ENCODE results near the gene NOB1.
"Not testable (repeated sequence)": the region's sequence is repeated elsewhere in the genome, so short reads cannot be mapped to it uniquely, and the experiment has no call there.

Gene NOB1

DNA sequence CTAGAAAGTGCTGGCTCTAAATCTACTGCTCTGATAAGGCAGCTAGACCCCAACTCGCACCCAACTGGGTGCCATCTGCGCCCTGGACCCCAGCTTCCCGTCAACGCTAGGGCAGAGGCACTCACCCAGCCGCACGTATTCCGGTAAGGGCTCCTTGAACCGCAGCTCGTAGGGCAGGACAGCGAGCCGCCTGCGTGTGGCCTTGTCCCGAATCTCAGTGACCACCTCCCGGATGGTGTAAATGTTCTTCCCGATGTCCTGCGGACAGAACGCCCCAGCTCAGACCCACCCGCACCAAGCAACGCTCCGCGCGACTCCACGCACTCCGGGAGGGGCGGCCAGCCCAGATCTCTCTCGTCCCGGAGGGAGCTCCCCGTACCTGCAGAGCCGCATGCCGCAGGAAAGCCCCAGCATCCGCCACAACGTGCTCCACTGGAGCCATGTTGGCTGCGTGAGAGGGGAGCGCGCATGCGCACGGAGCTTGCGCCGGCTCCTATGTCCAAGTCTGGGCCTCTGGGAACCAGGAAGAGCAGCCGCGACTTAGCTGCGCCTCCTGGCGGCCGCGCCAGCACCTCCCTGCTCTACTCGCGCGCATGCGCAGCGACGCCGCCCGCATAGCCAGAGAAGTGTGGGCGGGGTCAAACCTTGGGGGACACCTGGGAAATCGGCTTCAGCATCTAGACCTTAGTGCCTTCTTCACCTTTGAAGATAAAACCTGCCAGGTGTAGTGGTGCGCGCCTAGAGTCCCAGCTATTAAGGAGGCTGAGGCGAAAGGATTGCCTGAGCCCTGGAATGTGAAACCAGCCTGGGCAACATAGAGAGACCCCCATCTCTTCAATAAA lies at the start of gene NOB1:
Gene NOB1 (minus strand): TSS at position 458 of the 842 bp plus-strand sequence. CDS start 16 bp downstream, at position 442.
- peak; percentile 98 for DNase-seq

DNA sequence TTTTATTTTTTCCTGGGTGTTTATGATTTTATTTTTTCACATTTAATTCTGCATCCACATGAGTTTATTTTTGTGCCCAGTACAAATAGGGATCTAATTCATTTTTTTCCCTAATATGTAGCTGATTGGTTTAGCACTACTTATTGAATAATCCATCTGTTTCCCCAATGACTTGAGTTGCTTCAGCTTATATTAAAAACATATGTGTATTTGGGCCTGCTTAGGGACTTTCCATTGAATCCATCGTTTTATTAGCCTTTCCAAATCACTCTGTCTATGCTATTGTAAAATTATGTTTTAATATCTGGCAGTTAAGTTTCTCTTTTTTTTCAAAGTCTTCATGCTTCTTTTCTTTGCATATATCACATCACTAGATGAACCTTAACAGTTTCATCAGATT lies 49.6 kb upstream of the NOB1 start:
- DNase-seq = no peak

DNA sequence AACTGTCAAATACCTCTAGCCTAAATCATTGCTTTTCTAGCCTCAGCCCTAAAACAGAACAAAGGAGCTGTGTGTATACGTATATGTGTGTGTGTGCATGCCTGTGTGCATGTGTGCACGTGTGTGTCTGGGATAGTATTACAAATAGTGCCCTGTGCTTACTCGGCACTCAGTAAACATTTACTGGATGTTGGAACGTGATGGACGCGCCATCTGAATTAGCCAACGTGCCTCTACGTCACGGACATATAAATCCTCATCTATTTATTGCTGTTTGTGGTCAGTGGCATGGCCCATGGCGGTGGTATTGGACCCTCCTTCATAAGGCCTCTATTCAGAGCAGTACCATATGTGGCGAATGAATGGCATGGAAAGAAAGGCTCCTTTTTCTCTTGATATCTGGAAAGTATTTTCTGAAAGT lies 44.9 kb upstream of the NOB1 start:
- peak; percentile 55 for DNase-seq

DNA sequence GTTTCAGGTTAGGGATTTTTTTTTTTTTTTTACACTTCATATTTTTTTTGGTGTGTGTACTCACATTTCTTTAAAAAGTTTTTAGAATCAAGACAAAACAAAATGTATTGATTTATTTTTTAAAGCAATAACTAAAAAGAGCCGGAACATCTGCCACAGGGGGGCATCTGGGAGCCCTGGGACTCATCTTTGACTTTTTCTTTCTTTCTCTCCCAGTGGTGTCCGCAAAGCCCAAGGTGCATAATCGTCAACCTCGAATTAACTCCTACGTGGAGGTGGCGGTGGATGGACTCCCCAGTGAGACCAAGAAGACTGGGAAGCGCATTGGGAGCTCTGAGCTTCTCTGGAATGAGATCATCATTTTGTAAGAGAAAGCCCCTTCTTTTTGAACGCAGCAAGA lies 43.7 kb upstream of the NOB1 start:
- peak; percentile 42 for DNase-seq

DNA sequence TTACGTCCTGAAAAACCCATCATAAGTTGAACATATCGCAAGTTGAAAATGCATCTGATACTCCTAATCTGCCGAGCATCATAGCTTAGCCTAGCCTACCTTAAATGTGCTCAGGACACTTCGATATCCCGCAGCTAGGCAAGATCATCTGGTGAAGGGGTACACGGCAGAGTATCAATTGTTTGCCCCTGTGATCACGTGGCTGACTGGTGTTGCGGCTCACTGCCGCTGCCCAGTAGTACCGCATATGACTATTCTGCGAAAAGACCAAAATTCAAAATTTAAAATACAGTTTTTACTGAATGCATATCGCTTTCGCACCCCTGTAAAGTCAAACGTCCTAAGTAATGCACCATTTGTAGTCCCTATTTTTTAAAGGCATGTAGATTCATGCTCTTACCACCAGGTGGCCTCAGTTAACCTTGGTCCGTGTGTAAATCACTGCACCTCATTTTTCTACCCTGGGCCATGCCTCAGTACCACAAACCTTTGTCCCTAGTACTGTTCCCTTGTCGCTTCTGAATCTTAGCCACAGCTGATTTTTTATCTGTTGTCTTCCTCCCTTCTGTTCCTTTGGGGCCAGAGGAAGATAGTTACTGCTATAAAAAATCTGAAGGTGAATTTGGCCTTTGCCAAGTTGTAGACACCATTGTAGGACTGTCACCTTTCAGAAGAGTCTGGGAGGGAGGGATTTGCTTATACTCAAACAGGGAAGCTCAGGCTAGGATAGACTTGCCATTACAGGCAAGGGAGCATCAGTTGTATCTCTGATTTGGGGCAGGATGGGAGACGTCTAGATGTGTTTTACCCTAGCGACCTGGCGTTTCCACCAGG lies 41.8 kb upstream of the NOB1 start:
- DNase-seq = peak; percentile 55

DNA sequence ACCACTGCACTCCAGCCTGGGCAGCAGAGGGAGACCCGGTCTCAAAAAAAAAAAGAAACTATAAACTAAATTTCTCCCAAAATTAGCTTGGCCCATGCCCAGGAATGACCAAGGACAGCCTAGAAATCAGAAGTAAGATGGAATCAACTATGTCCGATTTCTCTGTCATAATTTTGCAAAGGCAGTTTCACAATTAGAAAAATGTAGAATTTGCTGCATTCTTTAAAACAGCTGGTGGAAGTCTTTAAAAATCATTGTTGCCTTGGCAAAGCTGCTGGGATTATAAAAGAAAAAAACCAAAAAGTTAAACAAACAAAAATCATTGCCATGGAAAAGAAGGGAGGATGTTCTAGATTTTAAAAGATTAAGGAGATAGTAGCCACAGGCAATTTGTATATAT lies 39.8 kb upstream of the NOB1 start:
- no peak for DNase-seq

DNA sequence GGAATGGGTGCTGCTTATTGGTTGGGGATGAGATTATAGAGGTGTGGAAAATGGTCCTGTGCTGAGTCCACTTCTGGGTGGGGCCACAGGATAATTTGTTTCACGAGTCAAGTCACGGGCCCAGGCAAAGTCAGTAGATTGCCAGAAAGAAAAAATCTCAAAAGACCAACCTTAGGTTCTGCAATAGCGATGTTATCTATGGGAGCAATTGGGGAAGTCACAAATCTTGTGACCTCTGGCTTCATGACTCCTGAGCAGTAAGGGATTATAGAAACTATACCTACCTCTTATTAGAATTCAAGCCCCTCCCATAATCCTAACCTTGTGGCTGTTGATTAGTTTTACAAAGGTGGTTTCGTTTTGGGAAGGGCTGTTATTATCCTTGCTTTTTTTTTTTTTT lies 38.8 kb upstream of the NOB1 start:
- DNase-seq = no peak

DNA sequence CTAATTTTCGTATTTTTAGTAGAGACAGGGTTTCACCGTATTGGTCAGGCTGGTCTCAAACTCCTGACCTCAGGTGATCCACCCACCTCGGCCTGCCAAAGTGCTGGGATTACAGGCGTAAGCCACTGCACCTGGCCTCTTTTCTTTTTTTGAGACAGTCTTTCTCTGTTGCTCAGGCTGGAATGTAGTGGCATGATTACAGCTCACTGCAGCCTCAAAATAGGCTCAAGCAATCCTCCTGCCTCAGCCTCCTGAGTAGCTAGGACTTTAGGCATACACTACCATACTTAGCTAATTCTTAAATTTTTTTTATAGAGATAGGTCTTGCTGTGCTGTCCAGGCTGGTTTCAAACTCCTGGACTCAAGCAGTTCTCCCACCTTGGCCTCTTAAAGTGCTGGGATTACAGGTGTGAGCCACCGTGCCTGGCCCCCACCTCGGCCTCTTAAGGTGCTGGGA lies 36.7 kb upstream of the NOB1 start:
- not testable (repeated sequence) for DNase-seq

DNA sequence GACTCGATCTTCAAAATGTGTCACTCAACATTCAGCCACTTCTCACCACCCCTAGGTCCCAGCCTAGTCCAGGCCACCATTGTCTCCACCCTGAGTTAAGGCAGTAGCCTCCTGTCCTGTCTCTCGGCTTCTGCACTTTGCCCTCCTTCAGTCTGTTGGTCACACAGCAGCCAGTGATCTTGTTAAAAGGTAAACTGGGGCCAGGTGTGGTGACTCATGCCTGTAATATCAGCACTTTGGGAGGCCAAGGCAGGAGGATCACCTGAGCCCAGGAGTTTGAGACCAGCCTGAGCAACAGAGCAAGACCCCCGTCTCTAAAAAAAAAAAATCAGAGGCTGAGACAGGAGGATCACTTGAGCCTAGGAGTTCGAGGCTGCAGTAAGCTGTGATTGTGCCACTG lies 33.2 kb upstream of the NOB1 start:
- DNase-seq = no peak

DNA sequence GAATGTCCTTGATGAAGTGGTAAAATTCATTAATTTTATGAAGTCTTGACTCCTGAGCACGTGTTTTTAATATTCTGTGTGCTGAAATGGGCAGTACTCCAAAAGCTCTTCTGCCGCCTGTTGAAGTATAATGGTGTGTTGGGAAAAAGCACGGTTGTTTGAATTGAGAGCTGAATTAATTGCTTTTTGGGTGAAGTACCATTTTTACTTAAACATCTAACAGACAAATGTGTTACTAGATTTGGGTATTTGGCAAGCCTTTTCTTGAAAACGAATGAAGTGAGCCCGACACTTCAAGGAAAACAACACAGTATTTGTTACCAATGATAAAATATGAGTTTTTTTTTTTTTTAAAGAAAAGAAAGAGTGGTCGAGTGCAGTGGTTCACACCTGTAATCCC lies 29.9 kb upstream of the NOB1 start:
- no peak for DNase-seq

DNA sequence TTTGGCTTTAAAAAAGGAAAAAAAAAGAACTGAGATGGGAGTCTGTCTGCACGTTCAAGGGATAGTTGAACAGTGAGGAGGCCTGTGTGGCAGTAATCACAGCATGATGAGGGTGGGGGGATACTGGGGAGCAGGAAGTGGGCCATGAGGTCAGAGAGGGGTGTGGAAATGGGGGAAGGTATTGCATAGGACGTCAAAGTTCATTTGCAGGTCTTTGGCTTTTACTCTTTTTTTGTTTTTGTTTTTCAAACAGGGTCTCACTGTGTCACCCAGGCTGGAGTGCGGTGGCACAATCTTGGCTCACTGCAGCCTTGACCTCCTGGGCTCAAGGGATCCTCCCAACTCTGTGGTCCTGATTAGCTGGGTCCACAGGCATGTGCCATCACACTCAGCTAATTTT lies 26.4 kb upstream of the NOB1 start:
- DNase-seq = no peak

DNA sequence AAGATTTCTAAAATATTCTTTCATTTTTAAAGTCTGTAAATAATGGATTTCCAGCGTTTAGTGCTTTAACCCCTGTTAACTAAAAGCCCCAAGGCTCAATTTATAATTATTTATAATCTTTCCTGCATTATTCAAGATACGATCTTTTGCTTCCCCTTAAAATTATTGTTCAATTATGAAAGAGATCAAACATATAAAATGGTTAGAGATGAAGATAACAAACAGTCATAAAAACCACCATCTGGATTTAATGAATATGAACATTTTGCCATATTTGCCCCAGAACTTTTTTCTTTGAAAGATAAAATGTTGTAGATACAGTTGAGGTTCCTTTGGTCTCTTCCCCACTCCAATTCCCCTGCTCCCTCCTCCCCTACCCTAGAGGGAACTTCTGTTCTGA lies 25.0 kb upstream of the NOB1 start:
- no peak for DNase-seq

DNA sequence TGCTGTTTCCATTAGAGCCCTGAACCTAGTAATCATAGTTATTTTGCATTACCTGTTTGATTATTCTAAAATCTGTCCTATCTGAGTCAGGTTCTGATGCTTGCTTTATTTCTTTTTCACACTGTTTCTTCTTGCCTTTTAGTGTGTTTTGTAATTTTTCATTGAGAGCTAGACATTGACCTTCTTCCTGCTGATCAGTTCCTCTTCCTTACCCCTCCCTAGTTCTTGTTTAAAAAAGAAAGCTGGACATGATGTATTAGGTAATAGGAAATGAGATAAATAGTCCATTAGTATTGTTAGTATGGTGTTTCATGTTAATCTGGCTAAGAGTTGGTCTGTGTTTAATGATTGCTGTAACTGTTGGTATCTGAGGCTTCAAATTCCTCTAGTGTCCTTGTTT lies 20.8 kb upstream of the NOB1 start:
- no peak for DNase-seq

DNA sequence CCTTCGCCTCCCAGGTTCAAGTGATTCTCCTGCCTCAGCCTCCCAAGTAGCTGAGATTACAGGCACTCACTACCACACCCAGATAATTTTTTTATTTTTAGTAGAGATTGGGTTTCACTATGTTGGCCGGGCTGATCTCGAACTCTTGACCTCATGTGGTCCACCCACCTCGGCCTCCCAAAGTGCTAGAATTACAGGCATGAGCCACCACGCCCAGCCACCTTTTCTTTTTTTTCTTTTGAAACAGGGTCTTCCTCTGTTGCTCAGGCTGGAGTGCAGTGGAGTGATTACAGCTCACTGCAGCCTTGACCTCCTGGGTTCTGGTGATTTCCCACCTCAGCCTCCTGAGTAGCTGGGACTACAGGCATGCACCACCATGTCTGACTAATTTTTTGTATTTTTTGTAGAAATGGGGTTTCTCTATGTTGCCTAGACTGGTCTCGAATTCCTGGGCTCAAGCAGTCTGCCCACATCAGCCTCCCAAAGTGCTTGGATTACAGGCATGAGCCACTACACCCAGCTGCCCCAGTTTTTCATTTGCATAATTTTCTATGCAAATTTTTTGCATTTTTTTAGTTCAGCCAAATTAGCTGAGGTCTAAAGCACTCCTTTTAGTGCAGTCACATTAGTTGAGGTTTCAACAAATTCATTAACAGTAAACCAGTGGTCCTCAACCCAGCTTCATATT lies 18.7 kb upstream of the NOB1 start:
- no peak for DNase-seq

DNA sequence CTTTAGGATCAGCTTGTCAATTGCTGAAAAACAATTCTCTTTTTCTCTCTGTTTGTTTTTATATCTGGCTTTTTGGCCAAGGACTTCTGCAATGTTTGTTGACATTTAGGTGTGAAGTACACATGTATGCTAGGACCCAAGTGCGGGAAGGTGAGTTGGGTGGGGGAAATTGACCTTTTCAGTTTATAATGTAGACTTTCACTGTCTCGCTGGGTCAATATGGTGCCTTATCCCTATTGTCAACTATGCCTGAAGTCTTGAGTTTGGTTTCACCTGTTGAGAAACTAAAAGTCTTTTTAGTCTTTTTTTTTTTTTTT lies 16.9 kb upstream of the NOB1 start:
- DNase-seq = no peak

DNA sequence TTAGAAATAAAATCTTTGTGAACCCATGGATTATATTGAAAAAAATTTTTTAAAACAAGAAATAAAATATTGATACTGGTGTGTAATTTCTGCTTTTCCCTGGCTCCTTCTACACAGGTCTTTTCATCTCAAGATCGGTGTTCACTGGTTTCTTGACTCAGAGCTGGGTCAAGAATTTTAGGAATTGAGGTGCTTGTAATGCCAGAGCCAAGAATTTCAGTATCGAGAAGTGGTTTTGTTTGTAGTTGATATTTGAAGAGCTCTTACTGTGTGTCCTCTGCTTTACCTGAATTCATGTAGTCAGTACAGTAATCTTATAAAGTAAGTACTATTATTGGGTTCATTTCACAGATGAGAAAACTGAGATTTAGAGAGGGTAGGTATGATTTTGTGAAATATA lies 14.7 kb upstream of the NOB1 start:
- no peak for DNase-seq

DNA sequence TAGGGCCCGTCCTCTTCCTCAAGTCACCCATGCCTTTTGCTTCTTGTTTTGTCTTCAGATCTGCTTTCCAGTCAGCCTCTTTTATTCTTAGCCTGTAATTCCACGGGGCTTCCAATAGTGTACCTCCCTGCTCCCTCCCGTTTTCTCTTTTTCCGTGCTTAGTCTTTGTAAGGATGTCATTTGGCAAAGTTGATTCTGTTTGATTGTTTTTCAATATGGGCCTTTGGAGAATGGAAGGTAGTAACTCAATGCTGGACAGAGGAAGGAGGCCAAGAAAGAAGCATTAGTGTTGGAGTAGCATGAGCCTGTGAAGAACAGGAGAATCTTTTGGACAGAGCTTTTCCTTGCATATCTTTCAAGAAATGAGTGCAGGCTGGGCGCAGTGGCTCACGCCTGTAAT lies 13.9 kb upstream of the NOB1 start:
- DNase-seq = peak; percentile 47

DNA sequence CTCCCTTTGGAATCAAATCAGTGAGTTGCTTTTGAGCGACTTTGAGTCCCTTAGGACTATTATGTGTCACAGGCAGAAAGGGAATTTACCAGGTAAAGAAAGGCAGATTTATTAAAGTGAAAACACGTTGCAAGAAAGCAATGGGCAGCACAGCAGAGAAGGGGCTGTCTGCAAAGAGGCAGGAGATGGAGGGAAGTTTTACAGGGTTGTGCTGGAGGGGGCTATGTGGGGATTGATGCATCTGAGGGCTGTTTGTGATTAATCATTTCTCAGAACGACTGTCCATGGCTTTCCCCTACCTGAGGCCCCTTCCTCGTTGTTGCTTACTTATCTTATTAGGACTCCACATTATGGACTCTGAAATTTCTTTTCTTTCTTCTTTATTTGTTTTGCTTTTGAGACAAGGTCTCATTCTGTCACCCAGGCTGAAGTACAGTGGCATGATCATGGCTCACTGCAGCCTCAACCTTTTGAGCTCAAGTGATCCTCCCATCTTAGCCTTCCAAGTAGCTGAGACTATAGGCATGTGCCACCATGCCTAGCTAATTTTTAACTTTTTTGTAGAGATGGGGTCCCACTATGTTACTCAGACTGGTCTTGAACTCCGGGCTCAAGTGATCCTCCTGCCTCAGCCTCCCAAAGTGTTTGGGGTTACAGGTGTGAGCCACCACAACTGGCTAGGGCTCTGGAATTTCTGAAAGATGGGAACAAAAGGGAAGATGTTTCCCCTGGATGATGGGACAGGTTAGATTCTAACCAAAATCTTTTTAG lies 12.9 kb upstream of the NOB1 start:
- DNase-seq = no peak

DNA sequence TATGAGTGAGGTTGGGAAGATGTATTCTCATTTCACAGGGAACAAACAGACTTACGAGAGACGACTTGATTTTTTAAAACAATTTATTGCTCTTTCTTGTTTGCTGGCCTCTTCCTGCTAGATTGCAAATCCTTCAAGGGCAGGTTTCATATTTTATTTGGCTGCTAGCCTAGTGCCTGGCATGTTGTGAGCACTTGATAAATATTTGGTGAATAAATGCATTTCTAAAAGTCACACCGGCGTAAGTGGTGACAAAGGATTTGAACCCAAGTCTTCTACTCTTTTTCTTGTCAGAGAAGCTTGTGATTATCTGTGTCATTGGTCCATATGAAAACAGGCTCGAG lies 8.8 kb upstream of the NOB1 start:
- no peak for DNase-seq

DNA sequence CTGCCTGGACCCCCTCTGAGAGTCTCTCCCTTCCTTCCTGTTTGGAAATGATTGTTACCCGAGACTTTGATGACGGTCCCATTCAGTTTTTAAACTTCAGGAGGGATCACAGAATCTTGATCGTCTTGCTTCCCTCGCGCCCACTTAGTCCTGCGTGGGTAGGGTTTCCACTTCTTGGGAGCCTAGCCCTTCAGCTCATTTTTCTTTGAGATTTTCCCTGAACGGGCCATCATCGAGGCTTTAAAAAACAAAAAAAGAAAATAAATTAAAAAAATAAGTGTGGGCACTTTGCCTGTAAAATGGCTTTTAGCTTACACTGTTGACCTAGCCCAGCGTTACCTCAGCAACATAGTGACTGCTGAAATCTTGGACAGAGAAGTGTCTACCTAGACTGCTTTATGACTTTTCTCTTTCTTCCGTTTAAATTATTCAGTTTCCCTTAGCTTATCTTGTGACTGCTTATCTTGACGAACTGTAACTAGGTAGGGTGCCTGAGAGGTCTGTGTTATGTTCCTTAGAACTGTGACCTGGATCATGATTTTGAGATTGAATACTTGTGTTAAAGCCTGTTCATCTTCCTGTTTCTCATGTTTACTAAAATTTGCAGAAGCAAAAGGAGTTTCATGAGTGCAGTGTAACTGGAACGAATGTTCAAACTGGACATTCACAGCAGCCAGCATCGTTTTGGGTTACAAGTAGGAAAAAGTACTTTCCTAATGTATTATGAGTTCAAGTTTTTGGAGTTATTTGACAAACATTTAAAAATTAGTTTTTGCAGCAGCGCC lies 8.3 kb upstream of the NOB1 start:
- DNase-seq = no peak

DNA sequence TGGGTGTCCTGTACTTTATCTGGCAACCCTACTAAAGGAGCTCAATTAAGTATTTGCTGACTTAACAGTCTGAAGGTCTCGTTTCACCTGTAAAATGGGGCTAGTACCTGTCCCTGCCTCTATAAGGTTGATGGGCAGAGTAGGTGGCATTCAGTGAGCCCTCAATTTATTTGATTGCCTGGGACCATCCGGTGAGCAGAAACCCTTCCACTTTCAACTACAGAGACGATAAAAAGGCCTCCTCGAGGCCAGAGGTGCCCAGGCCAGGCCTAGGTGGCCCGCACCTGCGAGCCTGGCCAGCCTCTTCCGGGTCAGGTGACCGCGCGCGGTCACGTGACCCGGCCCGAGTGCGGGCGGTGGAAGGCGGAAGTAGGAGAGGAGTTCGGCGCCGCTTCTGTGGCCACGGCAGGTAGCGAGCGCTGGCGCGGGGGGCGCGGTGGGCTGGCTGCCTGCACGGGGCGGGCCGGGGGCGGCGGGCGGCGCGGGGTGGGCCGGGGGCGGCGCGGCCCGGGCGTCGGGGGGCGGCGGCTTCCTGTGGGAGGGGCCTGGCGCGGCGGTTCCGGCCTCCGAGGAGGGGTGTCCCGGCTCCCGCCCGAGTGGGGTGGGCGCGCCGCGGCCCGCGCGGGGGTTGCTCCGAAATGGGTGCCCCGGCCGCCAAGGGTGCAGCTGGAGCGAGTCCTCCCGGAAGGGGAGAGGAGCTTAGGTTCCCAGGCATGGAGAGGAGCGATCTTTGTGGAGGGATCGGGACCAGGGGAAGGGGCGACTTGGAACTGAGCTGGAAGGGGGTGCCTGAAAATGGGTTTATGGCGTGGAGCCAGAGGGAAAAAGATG lies 7.5 kb upstream of the NOB1 start, which contains the start of gene WWP2:
Gene WWP2 (plus strand): TSS at position 350 of the 831 bp plus-strand sequence. CDS start 24,679 bp downstream, outside the sequence.
- DNase-seq = peak; percentile 84
